Measurements from ENCODE around the gene OBSCN. TPM values are rescaled to one million over a fixed set of nuclear protein-coding genes. Genes with fewer than 3 reads are reported as not detected.
"Not testable (repeated sequence)": the region's sequence is repeated elsewhere in the genome, so short reads cannot be mapped to it uniquely, and the experiment has no call there.

The OBSCN gene
- total RNA-seq, 1 donor from 2014 or later, result 59.5 TPM

DNA sequence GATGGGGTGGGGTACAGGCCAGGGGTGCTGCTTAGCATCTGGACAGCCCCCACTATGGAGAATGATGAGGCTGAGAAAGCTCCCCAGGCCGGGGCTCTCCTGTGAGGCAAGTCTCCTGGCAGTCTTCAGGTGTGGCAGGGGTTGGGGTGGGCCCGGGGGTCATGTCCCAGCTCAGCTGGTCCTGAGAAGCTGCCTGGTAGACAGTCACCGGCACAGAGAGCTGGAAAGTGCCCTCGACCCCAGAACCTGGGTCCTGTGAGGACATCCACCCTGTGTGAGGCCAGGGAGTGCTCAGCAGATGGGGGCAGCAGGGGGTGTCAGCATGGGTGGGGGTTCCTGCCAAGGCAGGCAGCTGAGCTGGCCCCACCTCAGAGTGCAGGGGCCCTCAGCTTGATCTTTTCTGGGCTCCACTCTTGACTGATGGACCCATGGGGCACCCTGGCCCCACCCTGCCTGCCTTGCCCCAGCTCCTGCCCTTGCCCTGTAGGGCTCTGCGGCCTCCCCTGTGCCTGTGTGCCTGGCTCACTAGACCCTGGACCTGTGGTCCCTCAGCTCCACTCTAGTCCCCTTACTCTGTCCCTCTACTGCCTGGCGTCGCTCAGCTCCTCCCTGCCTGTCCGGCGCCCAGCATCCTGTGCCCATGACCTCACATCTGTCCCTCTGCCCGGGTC lies 36.5 kb upstream of the OBSCN start:
- DNase-seq (ENCODE audit: low read depth), result no peak

DNA sequence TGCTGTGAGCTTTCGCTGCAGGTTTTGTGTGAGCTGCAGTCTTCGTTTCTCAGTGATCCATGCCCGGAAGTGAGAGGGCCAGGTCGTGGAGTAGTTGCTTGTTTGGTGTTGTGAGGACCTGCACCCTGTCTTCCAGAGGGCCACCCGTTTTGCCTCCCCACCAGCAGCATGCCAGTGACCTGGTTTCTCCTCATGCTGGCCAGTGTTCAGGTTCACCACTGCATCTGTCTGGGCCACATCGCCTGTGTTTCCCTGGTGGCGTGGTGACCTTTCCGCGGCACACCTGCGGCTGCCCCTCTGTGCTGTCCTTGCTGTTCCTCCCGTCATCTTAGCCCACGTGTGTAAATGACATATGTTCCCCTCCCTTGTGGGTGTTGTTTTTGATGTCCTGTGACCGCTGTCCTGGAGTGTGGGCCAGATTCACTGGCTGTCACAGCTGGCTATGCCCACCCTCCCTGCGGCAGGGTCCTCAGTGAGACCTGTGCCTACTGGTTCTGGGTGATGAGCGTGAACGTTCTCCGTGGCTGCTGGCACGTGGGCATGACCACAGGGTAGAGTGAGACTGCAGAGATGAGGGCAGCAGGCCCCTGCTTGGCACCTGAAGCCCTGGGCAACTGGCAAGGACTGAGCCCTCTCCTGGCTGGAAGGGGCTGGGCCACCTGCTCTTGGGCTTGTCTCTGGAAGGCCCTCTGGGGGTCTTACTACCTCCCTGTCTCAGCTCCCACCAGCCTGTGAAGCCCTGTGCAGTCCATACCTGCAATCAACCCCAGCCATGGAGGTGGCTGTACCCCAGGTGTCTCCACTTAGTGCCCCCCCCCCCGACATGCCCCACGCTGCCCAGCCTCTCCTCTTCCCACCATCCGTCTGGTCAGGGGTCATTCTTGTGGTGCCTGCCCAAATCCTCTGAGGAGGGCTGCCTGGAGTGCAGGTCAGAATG lies 35.0 kb upstream of the OBSCN start:
- no peak for DNase-seq (ENCODE audit: low read depth)

DNA sequence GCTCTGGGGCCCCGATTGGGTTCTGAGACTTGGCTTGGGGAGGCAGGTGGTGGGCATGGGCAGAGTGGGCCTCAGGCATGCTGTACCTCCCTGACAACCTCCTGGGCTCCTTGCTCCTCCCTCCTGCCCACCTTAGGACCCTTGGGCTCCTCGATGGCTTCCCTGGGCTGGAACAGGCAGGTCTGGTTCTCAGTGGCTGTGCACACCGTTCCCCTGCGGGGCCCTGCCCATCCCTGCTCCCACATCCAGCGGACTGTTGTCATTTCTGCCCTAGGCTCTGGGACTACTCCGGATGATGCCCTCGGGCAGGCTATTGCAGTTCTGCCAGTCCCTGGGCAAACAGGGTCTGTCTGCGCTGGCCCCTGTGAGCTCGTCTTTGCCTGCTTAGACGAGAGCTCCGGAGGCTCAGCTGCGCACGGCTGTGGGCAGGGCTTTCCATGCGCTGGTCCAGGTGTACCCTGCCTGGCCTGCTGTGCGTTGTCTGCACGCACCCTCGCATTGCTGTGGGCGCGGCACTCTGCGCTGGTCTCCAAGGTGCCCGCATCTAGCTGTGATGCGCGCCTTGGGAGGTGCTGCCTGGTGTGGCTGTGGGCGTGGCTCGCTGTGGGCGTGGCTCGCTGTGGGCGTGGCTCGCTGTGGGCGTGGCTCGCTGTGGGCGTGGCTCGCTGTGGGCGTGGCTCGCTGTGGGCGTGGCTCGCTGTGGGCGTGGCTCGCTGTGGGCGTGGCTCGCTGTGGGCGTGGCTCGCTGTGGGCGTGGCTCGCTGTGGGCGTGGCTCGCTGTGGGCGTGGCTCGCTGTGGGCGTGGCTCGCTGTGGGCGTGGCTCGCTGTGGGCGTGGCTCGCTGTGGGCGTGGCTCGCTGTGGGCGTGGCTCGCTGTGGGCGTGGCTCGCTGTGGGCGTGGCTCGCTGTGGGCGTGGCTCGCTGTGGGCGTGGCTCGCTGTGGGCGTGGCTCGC lies 34.0 kb upstream of the OBSCN start:
- DNase-seq (ENCODE audit: low read depth), result not testable (repeated sequence)

DNA sequence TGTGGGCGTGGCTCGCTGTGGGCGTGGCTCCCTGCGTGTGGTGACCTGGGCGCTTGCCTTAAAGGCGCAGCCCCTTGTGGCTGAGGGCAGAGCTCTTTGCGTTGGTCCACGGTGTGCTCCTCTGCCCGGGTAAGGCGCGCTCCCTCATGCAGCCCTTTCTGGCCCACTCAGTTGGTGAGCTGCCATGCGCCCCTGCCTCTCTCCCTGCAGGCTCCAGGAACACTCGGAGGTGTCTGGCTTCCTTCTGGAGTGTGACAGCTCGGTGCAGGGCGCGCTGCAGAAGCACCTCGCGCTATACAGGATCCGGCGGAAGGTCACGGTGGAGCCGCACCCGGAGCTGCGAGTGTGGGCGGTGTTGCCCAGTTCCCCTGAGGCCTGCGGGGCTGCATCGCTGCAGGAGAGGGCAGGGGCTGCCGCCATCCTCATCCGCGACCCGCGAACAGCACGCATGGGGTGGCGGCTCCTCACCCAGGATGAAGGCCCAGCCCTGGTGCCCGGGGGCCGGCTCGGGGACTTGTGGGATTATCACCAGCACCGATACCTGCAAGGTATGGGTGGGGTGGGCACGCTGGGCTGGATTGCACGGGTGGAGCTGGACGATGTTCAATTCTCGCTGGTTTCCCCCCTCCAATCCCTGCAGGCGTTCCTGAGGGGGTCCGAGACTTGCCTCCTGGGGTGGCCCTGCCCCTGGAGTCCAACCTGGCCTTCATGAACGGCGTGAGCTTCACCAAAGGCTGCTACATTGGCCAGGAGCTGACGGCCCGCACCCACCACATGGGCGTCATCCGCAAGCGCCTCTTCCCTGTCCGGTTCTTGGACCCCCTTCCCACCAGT lies 33.1 kb upstream of the OBSCN start:
- no peak for DNase-seq (ENCODE audit: low read depth)

DNA sequence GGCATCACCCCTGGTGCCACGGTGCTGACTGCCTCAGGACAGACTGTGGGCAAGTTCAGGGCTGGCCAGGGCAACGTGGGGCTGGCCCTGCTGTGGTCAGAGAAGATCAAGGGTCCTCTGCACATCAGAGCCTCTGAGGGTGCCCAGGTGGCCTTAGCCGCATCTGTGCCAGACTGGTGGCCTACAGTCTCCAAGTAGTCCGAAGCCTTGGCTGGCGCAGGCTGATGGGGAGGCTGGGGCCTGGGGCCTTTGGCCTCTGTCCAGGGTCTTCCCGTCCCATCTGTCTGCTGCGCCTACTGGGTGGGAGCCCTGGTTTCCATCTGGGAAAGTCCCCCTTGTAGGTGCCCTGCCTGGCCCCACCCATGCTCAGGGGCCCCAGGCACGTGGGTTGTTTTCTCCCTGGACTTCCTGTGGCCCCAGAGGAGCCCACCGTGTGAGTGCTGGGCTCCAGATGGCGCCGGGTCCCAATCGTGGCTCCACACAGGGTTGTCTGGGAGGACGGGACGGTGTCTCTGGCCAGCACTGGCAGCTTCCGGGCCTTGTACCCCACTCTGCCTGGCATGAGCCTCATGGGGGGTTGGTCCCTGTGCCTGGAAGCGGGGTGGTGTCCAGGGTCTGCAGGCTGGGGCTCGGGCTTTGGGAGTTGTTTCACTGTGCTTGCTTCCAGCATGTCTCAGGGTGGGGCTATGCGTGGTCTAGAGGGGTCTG lies 32.4 kb upstream of the OBSCN start:
- no peak for DNase-seq (ENCODE audit: low read depth)

DNA sequence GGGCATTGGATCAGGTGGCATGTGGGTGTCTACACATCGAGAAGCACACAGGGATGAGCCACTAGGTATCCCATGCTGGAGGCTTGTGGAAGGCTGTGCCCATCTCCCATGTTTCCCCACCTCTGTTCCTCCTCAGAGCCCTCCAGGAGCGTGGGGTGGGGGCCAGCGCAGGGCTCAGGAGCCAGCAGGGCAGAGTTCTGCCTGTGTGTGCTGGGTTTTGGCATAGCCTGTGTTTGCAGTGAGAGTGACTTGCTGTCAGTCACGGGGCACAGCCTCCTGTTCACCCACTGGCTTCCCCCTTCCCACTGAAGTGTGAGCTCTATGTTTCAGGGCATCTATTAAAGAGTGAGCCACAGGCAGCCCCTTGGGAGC lies 31.8 kb upstream of the OBSCN start:
- no peak for DNase-seq (ENCODE audit: low read depth)

DNA sequence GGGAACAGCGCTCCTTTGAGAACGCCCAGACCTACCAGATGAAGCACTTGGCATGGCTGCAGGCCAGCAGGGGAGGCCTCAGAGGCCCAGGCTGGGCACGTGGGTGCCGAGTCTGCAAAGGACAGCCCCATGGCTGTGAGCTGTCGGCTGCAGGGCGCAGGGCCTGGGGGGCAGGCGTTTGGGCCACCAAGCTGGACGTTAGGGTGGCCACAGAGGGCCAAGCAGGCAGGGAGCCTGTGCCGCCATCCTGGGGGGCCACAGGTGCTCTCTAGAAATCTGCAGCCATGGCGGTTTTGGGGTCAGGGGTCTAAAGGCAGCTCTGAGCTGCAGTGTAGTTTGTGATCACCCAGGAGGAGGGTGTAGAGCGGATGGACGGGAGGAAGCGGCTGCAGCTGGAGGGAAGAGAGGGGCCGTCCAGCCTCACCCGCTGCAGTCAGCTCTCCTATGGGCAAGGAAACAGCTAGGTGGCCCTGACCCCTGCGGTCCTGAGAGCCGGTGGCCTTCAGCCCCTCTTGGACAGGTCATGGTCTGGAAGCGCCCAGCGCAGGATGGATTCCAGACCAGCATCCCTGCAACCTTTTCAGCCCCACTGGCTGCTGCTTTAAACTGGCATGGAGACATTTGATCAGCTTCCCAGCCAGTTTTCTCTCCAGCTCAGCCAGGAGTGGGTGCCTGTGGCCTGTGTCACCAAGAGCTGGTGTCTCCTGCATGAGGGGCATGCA lies 31.2 kb upstream of the OBSCN start:
- DNase-seq (ENCODE audit: low read depth), result no peak

DNA sequence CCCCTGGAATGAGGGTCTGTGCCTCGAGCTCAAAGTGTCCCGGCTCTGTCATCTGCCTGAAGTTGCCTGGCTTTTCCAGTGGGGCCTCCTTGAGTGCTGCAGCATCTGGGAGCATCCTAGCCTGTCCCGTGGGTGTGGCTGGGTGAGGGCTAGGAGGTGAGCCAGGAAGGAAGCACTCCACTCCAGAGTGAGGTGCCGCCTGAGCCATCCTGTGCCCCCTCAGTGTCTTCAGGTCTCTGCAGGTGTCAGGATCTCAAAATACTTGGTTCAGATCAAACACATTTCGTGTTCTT lies 30.7 kb upstream of the OBSCN start:
- no peak for DNase-seq (ENCODE audit: low read depth)

DNA sequence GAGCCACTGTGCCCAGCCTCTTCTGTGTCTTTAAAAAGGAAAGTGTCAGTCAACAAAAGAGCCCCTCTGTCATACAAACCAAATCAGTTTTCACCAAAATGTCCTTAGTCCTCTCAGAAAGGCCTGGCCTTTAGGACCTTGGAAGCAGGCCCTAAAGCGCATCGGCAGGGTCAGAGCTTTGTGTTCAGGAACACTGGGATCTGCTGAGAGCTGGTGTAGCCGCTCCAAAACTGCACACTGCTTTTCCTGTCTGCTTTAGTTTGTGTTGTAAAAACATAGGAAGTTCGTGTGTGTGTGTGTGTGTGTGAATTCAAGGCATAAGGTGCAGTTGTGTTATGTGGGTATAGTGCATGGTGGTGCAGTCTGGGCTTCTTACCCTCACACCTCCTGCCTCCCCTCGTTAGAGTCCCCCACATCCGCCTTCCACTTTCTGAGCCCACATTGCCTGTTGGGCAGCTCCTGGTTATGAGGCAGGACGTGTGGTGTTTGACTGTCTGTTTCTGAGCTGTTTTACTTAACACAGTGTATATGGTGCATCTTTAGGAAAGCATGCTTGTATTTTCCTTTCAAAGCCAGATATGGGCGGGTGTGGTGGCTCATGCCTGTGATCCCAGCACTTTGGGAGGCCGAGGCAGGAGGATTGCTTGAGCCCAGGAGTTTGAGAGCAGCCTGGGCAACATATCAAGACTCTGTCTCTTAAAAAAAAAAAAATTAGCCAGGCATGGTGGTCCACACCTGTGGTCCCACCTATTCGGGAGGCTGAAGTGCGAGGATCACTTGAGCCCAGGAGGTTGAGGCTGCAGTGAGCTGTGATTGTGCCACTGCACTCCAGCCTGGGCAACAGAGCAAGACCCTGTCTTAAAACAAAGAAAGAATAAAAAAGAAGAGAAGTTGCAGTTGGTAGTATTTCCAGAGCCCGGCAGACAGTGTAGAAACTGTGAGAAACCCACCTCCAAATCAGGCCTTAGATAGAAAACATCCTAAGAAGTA lies 29.8 kb upstream of the OBSCN start:
- DNase-seq (ENCODE audit: low read depth), result no peak

DNA sequence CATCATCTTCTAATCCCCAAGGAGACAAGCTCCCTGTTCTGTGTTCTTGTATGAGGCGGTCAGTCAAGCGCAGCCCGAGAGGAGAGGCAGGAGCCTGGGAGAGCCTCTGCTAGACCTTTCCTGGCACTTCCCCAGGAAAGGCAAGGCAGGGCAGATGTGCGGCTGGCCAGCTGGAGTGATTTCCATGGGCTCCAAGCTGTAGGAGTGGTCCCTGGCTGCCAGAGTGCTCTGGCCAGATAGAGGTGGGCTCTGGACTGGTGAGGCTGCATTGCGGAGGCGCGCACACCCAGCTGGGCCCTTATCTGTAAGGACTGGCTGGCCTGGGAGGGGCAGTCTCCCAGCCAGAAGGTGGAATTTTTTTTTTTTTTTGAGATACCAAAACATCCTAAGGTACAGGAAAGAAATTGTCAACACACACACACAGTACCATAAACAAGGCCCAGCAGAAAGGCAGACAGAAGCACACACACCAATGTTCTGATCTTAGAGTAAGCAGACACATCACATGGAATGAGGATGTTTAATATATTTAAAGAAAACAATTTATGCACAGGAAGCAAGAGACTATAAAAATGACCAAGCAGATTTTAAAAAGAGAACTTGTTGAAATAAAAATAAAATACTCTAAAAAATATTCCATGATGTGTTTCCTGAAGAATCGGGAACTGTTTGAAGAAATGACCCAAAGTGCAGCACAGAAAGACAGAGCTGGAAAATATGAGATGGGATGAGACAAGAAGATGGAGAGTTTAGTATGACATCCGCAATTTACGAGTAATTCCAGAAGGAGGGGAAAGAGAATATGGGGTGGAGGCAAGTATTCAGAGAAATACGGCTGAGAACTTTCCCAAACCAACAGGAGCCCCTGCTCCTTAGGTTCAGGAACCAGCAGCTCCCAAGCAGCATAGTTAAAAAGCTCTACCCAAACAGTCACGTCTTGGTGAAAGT lies 28.8 kb upstream of the OBSCN start:
- no peak for DNase-seq (ENCODE audit: low read depth)

DNA sequence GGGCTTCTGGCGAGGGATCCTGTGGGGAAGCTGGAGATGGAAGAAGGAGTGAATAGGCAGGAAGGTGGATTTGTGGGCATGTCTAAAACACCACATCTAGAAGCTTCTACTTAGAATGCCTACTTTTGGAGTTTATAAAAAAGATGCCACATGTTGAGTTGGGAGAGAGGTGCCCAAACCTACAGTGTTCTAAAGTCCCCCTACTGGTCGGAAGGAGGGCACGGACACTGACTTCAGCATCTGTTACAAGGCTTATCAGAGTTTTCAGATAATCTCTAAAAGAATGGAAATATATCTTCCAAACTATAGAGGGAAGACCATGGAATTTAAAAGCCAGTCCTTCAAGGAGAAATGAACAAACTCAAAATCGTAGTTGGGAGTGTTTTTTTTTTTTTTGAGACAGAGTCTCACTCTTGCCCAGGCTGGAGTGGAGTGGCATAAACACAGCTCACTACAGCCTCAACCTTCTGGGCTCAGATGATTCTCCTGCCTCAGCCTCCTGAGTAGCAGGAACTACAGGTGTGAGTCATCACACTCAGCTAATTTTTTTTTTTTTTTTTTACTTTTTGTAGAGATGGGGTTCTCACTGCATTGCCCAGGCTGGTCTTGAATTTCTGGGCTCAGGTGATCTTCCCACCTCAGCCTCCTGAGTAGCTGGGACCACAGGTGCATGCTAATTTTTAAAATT lies 27.4 kb upstream of the OBSCN start:
- no peak for DNase-seq (ENCODE audit: low read depth)

DNA sequence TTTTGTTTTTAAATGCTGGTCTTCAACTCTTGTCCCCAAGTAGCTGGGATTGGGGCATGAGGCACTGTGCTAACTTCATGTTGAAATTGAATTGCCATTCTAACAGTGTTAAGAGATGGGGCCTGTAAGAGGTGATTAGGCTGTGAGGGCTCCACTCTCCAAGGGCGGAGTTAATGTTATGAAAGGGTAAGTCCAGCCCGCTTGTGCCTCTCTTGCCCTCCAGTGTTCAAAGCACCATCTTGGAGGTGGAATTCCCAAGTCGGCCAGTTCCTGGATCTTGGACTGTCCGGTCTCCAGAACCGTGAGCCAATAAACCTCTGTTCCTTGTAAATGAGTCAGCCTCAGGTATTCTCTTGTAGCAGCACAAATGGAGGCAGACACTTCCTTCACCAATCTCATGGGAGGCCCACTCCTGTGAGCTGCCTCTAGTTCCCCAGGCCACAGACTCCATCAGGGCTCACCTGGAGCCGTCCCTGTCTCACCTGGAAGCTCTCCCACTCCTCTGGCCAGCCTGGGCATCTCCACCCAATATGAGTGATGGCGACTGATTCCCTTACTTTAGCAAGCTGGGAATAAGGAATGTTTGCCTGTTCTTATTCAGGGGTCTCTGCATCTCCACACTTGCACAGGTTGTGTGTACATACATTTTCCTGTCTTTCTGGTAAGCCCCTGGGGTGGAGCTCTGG lies 26.7 kb upstream of the OBSCN start:
- no peak for DNase-seq (ENCODE audit: low read depth)

DNA sequence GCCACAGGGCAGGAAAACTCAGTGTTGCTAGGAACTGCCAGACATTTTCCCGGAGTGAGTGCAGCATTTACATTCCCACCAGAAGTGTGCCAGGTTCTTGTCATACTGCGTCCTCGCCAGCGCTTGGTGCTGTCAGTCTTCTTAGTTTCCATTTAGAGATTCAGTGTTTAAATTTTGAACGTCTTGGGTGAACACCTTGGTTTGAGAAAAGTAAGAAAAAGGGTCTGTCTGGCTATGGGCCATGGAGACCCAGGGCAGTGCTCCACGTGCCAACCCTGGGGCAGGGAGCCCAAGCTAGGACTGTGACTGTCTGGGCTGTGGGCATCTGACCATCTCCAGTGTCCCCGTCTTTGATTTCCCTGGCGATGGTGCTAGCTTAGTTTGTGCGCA lies 26.2 kb upstream of the OBSCN start:
- no peak for DNase-seq (ENCODE audit: low read depth)

DNA sequence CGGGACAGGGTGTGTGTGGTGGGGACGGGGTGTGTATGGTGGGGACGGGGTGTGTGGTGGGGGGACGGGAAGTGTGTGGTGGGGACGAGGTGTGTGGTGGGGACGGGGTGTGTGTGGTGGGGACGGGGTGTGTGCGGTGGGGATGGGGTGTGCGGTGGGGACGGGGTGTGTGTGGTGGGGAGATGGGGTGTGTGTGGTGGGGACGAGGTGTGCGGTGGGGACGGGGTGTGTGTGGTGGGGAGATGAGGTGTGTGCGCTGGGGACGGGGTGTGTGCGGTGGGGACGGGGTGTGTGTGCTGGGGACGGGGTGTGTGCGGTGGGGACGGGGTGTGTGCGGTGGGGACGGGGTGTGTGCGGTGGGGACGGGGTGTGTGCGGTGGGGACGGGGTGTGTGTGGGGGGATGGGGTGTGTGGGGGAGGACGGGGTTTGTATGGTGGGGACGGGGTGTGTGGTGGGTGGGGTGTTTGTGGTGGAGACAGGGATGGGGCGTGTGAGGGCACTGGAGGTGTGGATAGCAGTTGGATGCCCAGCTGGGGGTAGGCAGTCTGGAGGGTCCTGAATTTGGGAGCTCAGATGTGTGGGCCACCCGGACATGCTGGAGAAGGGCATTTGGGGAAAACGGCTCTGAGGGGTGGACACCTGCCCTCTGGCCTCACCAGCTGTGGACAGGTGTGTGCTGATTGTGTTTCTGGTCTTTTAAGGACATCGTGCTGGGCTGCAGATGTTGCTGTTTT lies 25.4 kb upstream of the OBSCN start:
- no peak for DNase-seq (ENCODE audit: low read depth)

DNA sequence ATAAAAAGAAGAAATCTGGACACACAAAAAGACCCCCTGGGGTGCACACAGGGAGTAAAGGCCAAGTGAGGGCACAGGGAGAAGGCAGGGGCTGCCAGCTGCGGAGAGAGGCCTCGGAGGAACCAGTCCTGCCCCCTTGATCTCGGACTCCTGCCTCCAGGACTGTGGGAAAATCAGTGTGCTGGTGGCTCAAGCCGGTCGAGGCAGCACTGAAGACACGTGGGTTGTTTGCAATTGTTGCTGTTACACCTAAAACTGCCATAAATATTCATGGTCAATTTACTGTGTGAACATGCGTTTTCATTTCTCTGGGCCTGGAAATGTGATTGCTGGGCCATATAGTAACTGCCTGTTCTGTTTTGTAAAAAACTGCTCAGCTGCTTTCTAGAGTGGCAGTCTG lies 23.7 kb upstream of the OBSCN start:
- DNase-seq (ENCODE audit: low read depth), result no peak

Data from myocyte (in vitro differentiated cells).